B cell (primary cell): ENCODE results near the gene CFL1. TPM values are rescaled to one million over a fixed set of nuclear protein-coding genes. Genes with fewer than 3 reads are reported as not detected.

Experiments used
- ATAC-seq: fragments of 200-7000 bp; cut with Tn5 transposase; one replicate; pipeline ENCODE4 v1.10.0; 2021; ENCODE audit warnings: low read depth, mild to moderate bottlenecking, moderate number of reproducible peaks, moderate library complexity
- CTCF ChIA-PET: fragments of 350-600 bp; sonication (Branson Sonifier 250); formaldehyde crosslinking; loops from one replicate; lab custom pipeline; 2021; ENCODE audit warnings: antibody characterized with exemption, inconsistent platforms; lab: Charles Lee
- POLR2A ChIA-PET: fragments of 350-600 bp; sonication (Branson Sonifier 250); formaldehyde crosslinking; loops from one replicate; lab custom pipeline; 2021; ENCODE audit warnings: antibody characterized with exemption; lab: Charles Lee
- DNase-seq: peaks from one replicate; pipeline ENCODE4 v3.0.0; 2013
- H2AFZ ChIP-seq: 2 replicates; pipeline ENCODE4 v1.6.1; 2012; ENCODE audit warnings: mild to moderate bottlenecking, low read depth, low read length; ENCODE audit not compliant: insufficient read depth, poor library complexity, severe bottlenecking
- H3K27ac ChIP-seq, 2 donors: 1 replicate in 1 of 2; 2 replicates in 1 of 2; pipeline ENCODE4 v1.5.1; 2012 to 2013; ENCODE audit warnings: low read length in 2 of 2, mild to moderate bottlenecking in 2 of 2, moderate library complexity in 1 of 2
- H3K27me3 ChIP-seq, 4 experiments: fragments of 200-600 bp in 1 of 4; sonication (generic) in 1 of 4; replicated peaks in 1 of 4; 1 replicate in 2 of 4; 2 replicates in 2 of 4; pipeline versions ENCODE4 v1.6.1 to v1.7.0; 2013 to 2016; ENCODE audit warnings: low read length in 3 of 4, mild to moderate bottlenecking in 2 of 4, mixed read lengths in 1 of 4, moderate library complexity in 1 of 4; ENCODE audit not compliant: insufficient read depth in 4 of 4, control insufficient read depth in 3 of 4; ENCODE audit errors: control extremely low read depth in 1 of 4
- H3K36me3 ChIP-seq, 2 experiments: replicated peaks in 1 of 2; 1 replicate in 1 of 2; 2 replicates in 1 of 2; pipeline versions ENCODE4 v1.6.1 to v1.7.1; 2013; ENCODE audit warnings: low read length in 1 of 2; ENCODE audit not compliant: insufficient read depth in 2 of 2, control insufficient read depth in 1 of 2; ENCODE audit errors: control extremely low read depth in 1 of 2, extremely low read depth in 1 of 2
- H3K4me1 ChIP-seq, 2 donors: fragments of 200-600 bp in 1 of 2; sonication (generic) in 1 of 2; 1 replicate in 1 of 2; 2 replicates in 1 of 2; pipeline versions ENCODE4 v1.5.1 to v1.6.1; 2013 to 2017; ENCODE audit warnings: low read length in 2 of 2; ENCODE audit not compliant: control insufficient read depth in 2 of 2, insufficient read depth in 2 of 2
- H3K4me2 ChIP-seq: replicated peaks from 2 replicates; pipeline ENCODE3; 2012; ENCODE audit warnings: mild to moderate bottlenecking, low read depth, low read length; ENCODE audit not compliant: poor library complexity, severe bottlenecking
- H3K4me3 ChIP-seq, 5 experiments: fragments of 200-600 bp in 1 of 5; sonication (generic) in 1 of 5; 1 replicate in 3 of 5; 2 replicates in 2 of 5; pipeline versions ENCODE4 v1.5.1 to v1.7.0; 2011 to 2016; ENCODE audit warnings: low read length in 4 of 5, mild to moderate bottlenecking in 4 of 5, low read depth in 2 of 5, control low read depth in 1 of 5, moderate library complexity in 1 of 5; ENCODE audit not compliant: insufficient read depth in 1 of 5; ENCODE audit errors: control extremely low read depth in 1 of 5, extremely low read depth in 1 of 5
- H3K79me2 ChIP-seq: fragments of 200-600 bp; sonication (generic); one replicate; pipeline ENCODE4 v1.6.0; 2016; ENCODE audit warnings: low read length; ENCODE audit not compliant: control insufficient read depth, insufficient read depth
- H3K9ac ChIP-seq: fragments of 200-600 bp; sonication (generic); 2 replicates; pipeline ENCODE4 v1.6.1; 2017; ENCODE audit warnings: mild to moderate bottlenecking, low read length, moderate library complexity
- H3K9me3 ChIP-seq, 3 donors: one replicate each; pipeline versions ENCODE4 v1.6.1 to v1.7.1; 2013; ENCODE audit warnings: low read length in 2 of 3; ENCODE audit not compliant: control insufficient read depth in 2 of 3, insufficient read depth in 1 of 3; ENCODE audit errors: control extremely low read depth in 1 of 3
- H4K20me1 ChIP-seq: 2 replicates; pipeline ENCODE4 v1.6.0; 2012; ENCODE audit warnings: mild to moderate bottlenecking, low read length; ENCODE audit not compliant: insufficient read depth, control insufficient read depth, poor library complexity, severe bottlenecking
- H3K27ac Mint-ChIP-seq: one replicate; pipeline ENCODE4 v1.8.0; 2021; ENCODE audit warnings: mixed read lengths
- H3K27me3 Mint-ChIP-seq: one replicate; pipeline ENCODE4 v1.8.0; 2021; ENCODE audit warnings: mixed read lengths
- H3K4me1 Mint-ChIP-seq: one replicate; pipeline ENCODE4 v1.8.0; 2021; ENCODE audit warnings: mixed read lengths
- H3K4me3 Mint-ChIP-seq: one replicate; pipeline ENCODE4 v1.8.0; 2021; ENCODE audit warnings: mixed read lengths
- H3K9me3 Mint-ChIP-seq: one replicate; pipeline ENCODE4 v1.8.0; 2022; ENCODE audit warnings: mixed read lengths; ENCODE audit not compliant: insufficient read depth
- EZH2 ChIP-seq: IDR thresholded peaks from 2 replicates; pipeline ENCODE4 v1.6.1; 2012; ENCODE audit warnings: borderline replicate concordance, low read depth, mild to moderate bottlenecking, moderate library complexity, low read length; ENCODE audit not compliant: insufficient read depth, poor library complexity, severe bottlenecking
- WGBS: methylation state at CpG from one replicate; pipeline ENCODE4 v1.1.5; 2013; ENCODE audit warnings: missing lambda C conversion rate; ENCODE audit not compliant: insufficient coverage; 5-methylcytosine and 5-hydroxymethylcytosine counted together
- intact Hi-C: fragments of 100-400 bp; cut with micrococcal nuclease; formaldehyde crosslinking; loops from one replicate; pipeline ENCODE4 v1.10.0; 2022
- polyA plus RNA-seq: library from polyadenylated mRNA; depleted of rRNA; stranded (reverse); fragments of >200 nt; gene quantifications from 2 replicates; pipeline ENCODE4 v1.2.3, GENCODE V29; 2012
- total RNA-seq, 2 donors: library from RNA; stranded (reverse); fragments of 120-200 nt in 1 of 2; gene quantifications; 1 replicate in 1 of 2; 2 replicates in 1 of 2; pipeline versions ENCODE4 v1.2.3 to v1.2.4, GENCODE V29; 2013 to 2022
- TF ChIP-seq, protein P1 (sequence below): fragments of 200-600 bp; IDR thresholded peaks from one replicate; pipeline ENCODE4 v1.8.0; 2022; ENCODE audit warnings: antibody characterized with exemption, mild to moderate bottlenecking

The CFL1 gene
- total and polyA plus RNA-seq, 2 donors (not counting 1 experiment from before 2014, with no cell fraction given) = 455 to 990 TPM

GRCh38 chr11:65895482-65895981, 37.6 kb upstream of the CFL1 start:
- no peaks in the 10 kb centered on the region for H3K36me3 ChIP-seq
- WGBS = 100% methylated on average over 3 of the region's 5 CpGs
- H4K20me1 ChIP-seq = peaks cover 21% of the 10 kb centered on the region
- H3K79me2 ChIP-seq = peaks cover 19% of the 10 kb centered on the region
- H3K27me3 Mint-ChIP-seq = peaks cover 5% of the 10 kb centered on the region
- H3K9me3 Mint-ChIP-seq = no peaks in the 10 kb centered on the region
- no peak overlapping the region for H3K9ac ChIP-seq
- no peak for ATAC-seq
- no peak overlapping the region for H3K4me2 ChIP-seq
- H3K4me3 Mint-ChIP-seq = peak overlapping the region; percentile 21
- no peak overlapping the region for H2AFZ ChIP-seq
- CTCF ChIA-PET = interaction anchor here (1.6 to 15.5 kb wide), 3 partner anchors 11 to 112 kb away, joined by 3 to 244 read pairs (median 44); partner anchors contain the start of genes CFL1 and MUS81
- peak overlapping the region; percentile 28 for H3K27ac Mint-ChIP-seq
- DNase-seq = no peak
- no peak for TF ChIP-seq EZH2
- TF ChIP-seq, protein P1, sequence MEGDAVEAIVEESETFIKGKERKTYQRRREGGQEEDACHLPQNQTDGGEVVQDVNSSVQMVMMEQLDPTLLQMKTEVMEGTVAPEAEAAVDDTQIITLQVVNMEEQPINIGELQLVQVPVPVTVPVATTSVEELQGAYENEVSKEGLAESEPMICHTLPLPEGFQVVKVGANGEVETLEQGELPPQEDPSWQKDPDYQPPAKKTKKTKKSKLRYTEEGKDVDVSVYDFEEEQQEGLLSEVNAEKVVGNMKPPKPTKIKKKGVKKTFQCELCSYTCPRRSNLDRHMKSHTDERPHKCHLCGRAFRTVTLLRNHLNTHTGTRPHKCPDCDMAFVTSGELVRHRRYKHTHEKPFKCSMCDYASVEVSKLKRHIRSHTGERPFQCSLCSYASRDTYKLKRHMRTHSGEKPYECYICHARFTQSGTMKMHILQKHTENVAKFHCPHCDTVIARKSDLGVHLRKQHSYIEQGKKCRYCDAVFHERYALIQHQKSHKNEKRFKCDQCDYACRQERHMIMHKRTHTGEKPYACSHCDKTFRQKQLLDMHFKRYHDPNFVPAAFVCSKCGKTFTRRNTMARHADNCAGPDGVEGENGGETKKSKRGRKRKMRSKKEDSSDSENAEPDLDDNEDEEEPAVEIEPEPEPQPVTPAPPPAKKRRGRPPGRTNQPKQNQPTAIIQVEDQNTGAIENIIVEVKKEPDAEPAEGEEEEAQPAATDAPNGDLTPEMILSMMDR = no peak
- H3K9me3 ChIP-seq = peaks cover 0 to 10% (median 0%) of the 10 kb centered on the region in 3 donors
- no peak overlapping the region for H3K4me3 ChIP-seq
- intact Hi-C loops = no loop called here
- peaks cover 45 to 49% of the 10 kb centered on the region in 2 donors for H3K4me1 ChIP-seq
- POLR2A ChIA-PET = interaction anchor here (0.7 to 1.0 kb wide), 2 partner anchors 23 to 373 kb away, joined by 3 to 5 read pairs; no protein-coding TSS in a partner anchor
- H3K4me1 Mint-ChIP-seq = peaks cover 33% of the 10 kb centered on the region
- no peak overlapping the region for H3K27ac ChIP-seq
- peaks cover 0 to 16% (median 7%) of the 10 kb centered on the region in 4 experiments for H3K27me3 ChIP-seq

GRCh38 chr11:65894034-65894591, 36.1 kb upstream of the CFL1 start:
- peaks cover 21% of the 10 kb centered on the region for H4K20me1 ChIP-seq
- peaks cover 47 to 51% of the 10 kb centered on the region in 2 donors for H3K4me1 ChIP-seq
- no peak for ATAC-seq
- WGBS = 2% methylated on average over 15 of the region's 16 CpGs
- peak; percentile 63 for DNase-seq
- H3K27me3 ChIP-seq = peaks cover 0 to 7% (median 3%) of the 10 kb centered on the region in 4 experiments
- H3K9ac ChIP-seq = peak overlapping the region; percentile 54
- peaks cover 4% of the 10 kb centered on the region for H3K27me3 Mint-ChIP-seq
- H3K9me3 ChIP-seq = peaks cover 0 to 3% (median 0%) of the 10 kb centered on the region in 3 donors
- intact Hi-C loops = no loop called here
- peaks cover 19% of the 10 kb centered on the region for H3K79me2 ChIP-seq
- H3K4me2 ChIP-seq = peak overlapping the region; percentile 99
- CTCF ChIA-PET = interaction anchor here (0.7 to 15.5 kb wide), 5 partner anchors 10 to 374 kb away, joined by 3 to 244 read pairs (median 3); partner anchors contain the start of genes CFL1, MUS81 and RAB1B
- peak overlapping the region in 4 of 5 experiments; percentile 33 to 49 (median 44) for H3K4me3 ChIP-seq
- peaks cover 43% of the 10 kb centered on the region for H3K4me1 Mint-ChIP-seq
- no peaks in the 10 kb centered on the region for H3K36me3 ChIP-seq
- H2AFZ ChIP-seq = peak overlapping the region; percentile 82
- H3K27ac ChIP-seq = peak overlapping the region; percentile 69 to 70
- POLR2A ChIA-PET = interaction anchor here (0.6 to 2.4 kb wide), 3 partner anchors 24 to 1648 kb away, joined by 3 to 10 read pairs (median 6); partner anchors contain the start of genes BANF1 and C11orf68
- peak overlapping the region; percentile 98 for H3K4me3 Mint-ChIP-seq
- H3K27ac Mint-ChIP-seq = peak overlapping the region; percentile 98
- H3K9me3 Mint-ChIP-seq = no peaks in the 10 kb centered on the region
- TF ChIP-seq, protein P1 = no peak
- no peak for TF ChIP-seq EZH2
